ENCODE results near the gene LIN9.
"Not testable (repeated sequence)": the region's sequence is repeated elsewhere in the genome, so short reads cannot be mapped to it uniquely, and the experiment has no call there.

LIN9 gene

DNA sequence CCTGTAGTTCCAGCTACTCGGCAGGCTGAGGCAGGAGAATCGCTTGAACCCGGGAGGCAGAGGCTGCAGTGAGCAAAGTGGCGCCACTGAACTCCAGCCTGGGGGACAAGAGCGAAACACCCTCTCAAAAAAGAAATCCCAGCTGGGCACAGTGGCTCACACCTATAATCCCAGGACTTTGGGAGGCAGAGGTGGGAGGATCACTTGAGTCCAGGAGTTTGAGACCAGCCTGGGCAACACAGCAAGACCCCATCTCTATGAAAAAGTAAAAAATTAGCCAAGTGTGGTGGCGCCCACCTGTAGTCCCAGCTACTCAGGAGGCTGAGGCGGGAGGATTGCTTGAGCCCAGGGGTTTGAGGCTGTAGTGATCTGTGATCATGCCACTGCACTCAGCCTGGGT lies 56.1 kb downstream of the LIN9 start:
- not testable (repeated sequence) for H3K27me3 ChIP-seq (ENCODE audit: control insufficient read depth in 3 of 3, insufficient read depth in 3 of 3, low read depth in 1 of 3, low read length in 3 of 3); H4K91ac ChIP-seq (ENCODE audit: low read depth, low read length, poor library complexity); H4K8ac ChIP-seq (ENCODE audit: low read depth, low read length); H3K18ac ChIP-seq (ENCODE audit: low read length); H2AK5ac ChIP-seq (ENCODE audit: low read depth, low read length); H2BK120ac ChIP-seq (ENCODE audit: low read depth, low read length); H3K4me3 ChIP-seq (ENCODE audit: low read length in 2 of 2); H3K23ac ChIP-seq (ENCODE audit: low read depth, low read length, poor library complexity); H3K9ac ChIP-seq (ENCODE audit: low read depth, low read length, poor library complexity); H3K79me1 ChIP-seq (ENCODE audit: low read depth, low read length); H2BK12ac ChIP-seq (ENCODE audit: low read length); DNase-seq (ENCODE audit: low spot score); H3K4me1 ChIP-seq (ENCODE audit: control insufficient read depth in 2 of 2, insufficient read depth in 1 of 2, low read depth in 1 of 2, low read length in 2 of 2); H3K4me2 ChIP-seq (ENCODE audit: insufficient read depth, low read length, poor library complexity, severe bottlenecking); H2AFZ ChIP-seq (ENCODE audit: low read length); H3K4ac ChIP-seq (ENCODE audit: low read length); H2BK15ac ChIP-seq (ENCODE audit: low read length); H3K9me3 ChIP-seq (replicated peaks in 1 of 2; ENCODE audit: control insufficient read depth in 2 of 2, insufficient read depth in 1 of 2, low read depth in 1 of 2, low read length in 2 of 2); H3K14ac ChIP-seq (ENCODE audit: low read length); H3K27ac ChIP-seq (replicated peaks; ENCODE audit: low read length); H2BK5ac ChIP-seq (ENCODE audit: low read length)
- WGBS, 2 donors (ENCODE audit: extremely low coverage in 2 of 2, insufficient read length in 2 of 2, insufficient replicate concordance in 1 of 2) = no CpG with 5 or more reads among the region's 7 CpGs
- peaks cover 3 to 58% of the 10 kb centered on the region in 2 donors for H3K36me3 ChIP-seq (replicated peaks in 1 of 2; ENCODE audit: control insufficient read depth in 2 of 2, insufficient read depth in 2 of 2, low read length in 2 of 2)

DNA sequence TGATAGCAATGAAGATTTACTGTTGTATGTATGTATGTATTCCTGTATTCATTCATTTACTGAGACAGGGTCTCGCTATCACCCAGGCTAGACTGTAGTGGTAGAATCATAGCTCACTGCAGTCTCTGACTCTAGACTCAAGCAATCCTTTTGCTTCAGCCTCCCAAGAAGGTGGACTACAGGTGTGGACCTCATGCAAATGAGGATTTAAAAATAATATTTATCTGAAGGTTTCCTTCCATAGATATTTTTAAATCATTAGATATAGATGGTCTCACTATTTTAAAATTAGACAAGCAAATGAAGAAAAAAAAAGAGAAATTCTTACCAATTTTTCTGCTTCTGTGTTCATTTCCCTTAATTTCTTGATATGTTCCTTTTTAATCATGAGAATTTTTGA lies 58.5 kb downstream of the LIN9 start:
- peaks cover 3 to 69% of the 10 kb centered on the region in 2 donors for H3K36me3 ChIP-seq (replicated peaks in 1 of 2; ENCODE audit: control insufficient read depth in 2 of 2, insufficient read depth in 2 of 2, low read length in 2 of 2)
- H2BK5ac ChIP-seq (ENCODE audit: low read length) = no peak overlapping the region
- H3K18ac ChIP-seq (ENCODE audit: low read length) = no peak overlapping the region
- no peak overlapping the region for H3K14ac ChIP-seq (ENCODE audit: low read length)
- no peak overlapping the region for H3K4me3 ChIP-seq (ENCODE audit: low read length in 2 of 2)
- no peak overlapping the region for H2BK12ac ChIP-seq (ENCODE audit: low read length)
- no peaks in the 10 kb centered on the region for H3K9me3 ChIP-seq (replicated peaks in 1 of 2; ENCODE audit: control insufficient read depth in 2 of 2, insufficient read depth in 1 of 2, low read depth in 1 of 2, low read length in 2 of 2)
- H3K4ac ChIP-seq (ENCODE audit: low read length) = no peak overlapping the region
- H3K27ac ChIP-seq (replicated peaks; ENCODE audit: low read length) = no peak overlapping the region
- H2AFZ ChIP-seq (ENCODE audit: low read length) = no peak overlapping the region
- H3K79me1 ChIP-seq (ENCODE audit: low read depth, low read length) = no peaks in the 10 kb centered on the region
- H3K27me3 ChIP-seq (ENCODE audit: control insufficient read depth in 3 of 3, insufficient read depth in 3 of 3, low read depth in 1 of 3, low read length in 3 of 3) = no peaks in the 10 kb centered on the region
- H4K8ac ChIP-seq (ENCODE audit: low read depth, low read length) = no peak overlapping the region
- no peak overlapping the region for H2BK15ac ChIP-seq (ENCODE audit: low read length)
- no peak overlapping the region for H2AK5ac ChIP-seq (ENCODE audit: low read depth, low read length)
- no peaks in the 10 kb centered on the region for H3K4me1 ChIP-seq (ENCODE audit: control insufficient read depth in 2 of 2, insufficient read depth in 1 of 2, low read depth in 1 of 2, low read length in 2 of 2)
- no peak overlapping the region for H4K91ac ChIP-seq (ENCODE audit: low read depth, low read length, poor library complexity)
- H3K9ac ChIP-seq (ENCODE audit: low read depth, low read length, poor library complexity) = no peak overlapping the region
- DNase-seq (ENCODE audit: low spot score) = no peak
- no peak overlapping the region for H3K4me2 ChIP-seq (ENCODE audit: insufficient read depth, low read length, poor library complexity, severe bottlenecking)
- no CpG with 5 or more reads among the region's 1 CpG for WGBS, 2 donors (ENCODE audit: extremely low coverage in 2 of 2, insufficient read length in 2 of 2, insufficient replicate concordance in 1 of 2)
- no peak overlapping the region for H3K23ac ChIP-seq (ENCODE audit: low read depth, low read length, poor library complexity)
- no peak overlapping the region for H2BK120ac ChIP-seq (ENCODE audit: low read depth, low read length)

DNA sequence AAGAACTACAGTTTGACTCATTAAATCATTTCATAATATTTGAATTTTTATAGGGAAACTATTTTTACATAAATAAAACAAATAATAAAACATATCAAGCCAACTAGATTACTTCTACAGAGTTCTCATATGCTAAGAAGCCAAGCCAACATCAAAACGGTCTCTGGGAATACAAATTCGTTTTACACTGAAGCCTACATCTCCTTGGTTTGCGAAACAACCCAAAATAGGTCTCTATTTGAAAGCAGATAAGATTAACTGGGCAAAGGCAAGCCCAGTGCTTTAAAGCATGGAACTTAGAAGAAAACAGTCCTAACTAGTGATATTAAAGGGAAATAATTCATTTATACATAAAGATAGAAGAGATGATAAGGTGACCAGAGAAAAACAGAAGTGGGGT lies 60.2 kb downstream of the LIN9 start:
- H3K9me3 ChIP-seq (replicated peaks in 1 of 2; ENCODE audit: control insufficient read depth in 2 of 2, insufficient read depth in 1 of 2, low read depth in 1 of 2, low read length in 2 of 2) = no peaks in the 10 kb centered on the region
- H2AFZ ChIP-seq (ENCODE audit: low read length) = no peak overlapping the region
- H3K9ac ChIP-seq (ENCODE audit: low read depth, low read length, poor library complexity) = no peak overlapping the region
- DNase-seq (ENCODE audit: low spot score) = no peak
- H3K4me2 ChIP-seq (ENCODE audit: insufficient read depth, low read length, poor library complexity, severe bottlenecking) = no peak overlapping the region
- no peak overlapping the region for H4K8ac ChIP-seq (ENCODE audit: low read depth, low read length)
- no peak overlapping the region for H3K27ac ChIP-seq (replicated peaks; ENCODE audit: low read length)
- no peak overlapping the region for H2BK12ac ChIP-seq (ENCODE audit: low read length)
- no peak overlapping the region for H3K4ac ChIP-seq (ENCODE audit: low read length)
- no peak overlapping the region for H3K4me3 ChIP-seq (ENCODE audit: low read length in 2 of 2)
- no peaks in the 10 kb centered on the region for H3K4me1 ChIP-seq (ENCODE audit: control insufficient read depth in 2 of 2, insufficient read depth in 1 of 2, low read depth in 1 of 2, low read length in 2 of 2)
- H3K36me3 ChIP-seq (replicated peaks in 1 of 2; ENCODE audit: control insufficient read depth in 2 of 2, insufficient read depth in 2 of 2, low read length in 2 of 2) = peaks cover 4 to 72% of the 10 kb centered on the region in 2 donors
- H2AK5ac ChIP-seq (ENCODE audit: low read depth, low read length) = no peak overlapping the region
- no peaks in the 10 kb centered on the region for H3K27me3 ChIP-seq (ENCODE audit: control insufficient read depth in 3 of 3, insufficient read depth in 3 of 3, low read depth in 1 of 3, low read length in 3 of 3)
- no CpG with 5 or more reads among the region's 3 CpGs for WGBS, 2 donors (ENCODE audit: extremely low coverage in 2 of 2, insufficient read length in 2 of 2, insufficient replicate concordance in 1 of 2)
- no peak overlapping the region for H2BK5ac ChIP-seq (ENCODE audit: low read length)
- no peaks in the 10 kb centered on the region for H3K79me1 ChIP-seq (ENCODE audit: low read depth, low read length)
- H3K23ac ChIP-seq (ENCODE audit: low read depth, low read length, poor library complexity) = no peak overlapping the region
- H4K91ac ChIP-seq (ENCODE audit: low read depth, low read length, poor library complexity) = no peak overlapping the region
- H2BK15ac ChIP-seq (ENCODE audit: low read length) = no peak overlapping the region
- no peak overlapping the region for H3K14ac ChIP-seq (ENCODE audit: low read length)
- no peak overlapping the region for H2BK120ac ChIP-seq (ENCODE audit: low read depth, low read length)
- no peak overlapping the region for H3K18ac ChIP-seq (ENCODE audit: low read length)

DNA sequence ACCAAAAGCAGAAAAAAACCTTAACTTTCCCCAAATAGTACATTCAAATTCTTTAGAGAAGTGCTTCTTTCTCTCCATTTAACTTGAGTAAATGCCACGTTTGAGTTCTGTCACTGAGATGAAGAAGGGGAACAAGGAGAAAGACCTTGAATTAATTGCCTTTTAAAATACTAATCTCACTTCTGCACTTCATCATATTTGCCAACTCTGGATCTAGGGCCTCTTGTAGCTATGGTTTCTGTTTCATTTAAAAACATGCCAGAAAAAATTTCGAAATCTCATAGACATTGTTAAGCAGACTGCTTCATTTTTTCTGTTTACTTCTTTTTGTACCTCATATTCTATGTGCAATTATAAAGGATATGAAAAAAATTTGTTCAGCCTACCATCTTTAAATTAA lies 60.9 kb downstream of the LIN9 start:
- Histone ChIP-seq H3K36me3 (replicated peaks in 1 of 2; ENCODE audit: control insufficient read depth in 2 of 2, insufficient read depth in 2 of 2, low read length in 2 of 2) (peaks cover 4 to 67% of the 10 kb centered on the region in 2 donors), H4K91ac (ENCODE audit: low read depth, low read length, poor library complexity) (no peak overlapping the region), H3K4me3 (ENCODE audit: low read length in 2 of 2) (no peak overlapping the region), H3K9ac (ENCODE audit: low read depth, low read length, poor library complexity) (no peak overlapping the region), H2BK15ac (ENCODE audit: low read length) (no peak overlapping the region), H3K4ac (ENCODE audit: low read length) (no peak overlapping the region), H2BK12ac (ENCODE audit: low read length) (no peak overlapping the region), H2AFZ (ENCODE audit: low read length) (no peak overlapping the region), H3K23ac (ENCODE audit: low read depth, low read length, poor library complexity) (no peak overlapping the region), H3K27ac (replicated peaks; ENCODE audit: low read length) (no peak overlapping the region), H3K9me3 (replicated peaks in 1 of 2; ENCODE audit: control insufficient read depth in 2 of 2, insufficient read depth in 1 of 2, low read depth in 1 of 2, low read length in 2 of 2) (no peaks in the 10 kb centered on the region), H2BK5ac (ENCODE audit: low read length) (no peak overlapping the region), H2AK5ac (ENCODE audit: low read depth, low read length) (no peak overlapping the region), H3K4me2 (ENCODE audit: insufficient read depth, low read length, poor library complexity, severe bottlenecking) (no peak overlapping the region), H4K8ac (ENCODE audit: low read depth, low read length) (no peak overlapping the region), H3K27me3 (ENCODE audit: control insufficient read depth in 3 of 3, insufficient read depth in 3 of 3, low read depth in 1 of 3, low read length in 3 of 3) (no peaks in the 10 kb centered on the region), H3K79me1 (ENCODE audit: low read depth, low read length) (no peaks in the 10 kb centered on the region), H3K18ac (ENCODE audit: low read length) (no peak overlapping the region), H3K4me1 (ENCODE audit: control insufficient read depth in 2 of 2, insufficient read depth in 1 of 2, low read depth in 1 of 2, low read length in 2 of 2) (no peaks in the 10 kb centered on the region), H2BK120ac (ENCODE audit: low read depth, low read length) (no peak overlapping the region), H3K14ac (ENCODE audit: low read length) (no peak overlapping the region)
- DNase-seq (ENCODE audit: low spot score) = no peak
- WGBS, 2 donors (ENCODE audit: extremely low coverage in 2 of 2, insufficient read length in 2 of 2, insufficient replicate concordance in 1 of 2) = no CpG with 5 or more reads among the region's 2 CpGs
